ENCODE results near the gene LIX1L.

LIX1L gene

DNA sequence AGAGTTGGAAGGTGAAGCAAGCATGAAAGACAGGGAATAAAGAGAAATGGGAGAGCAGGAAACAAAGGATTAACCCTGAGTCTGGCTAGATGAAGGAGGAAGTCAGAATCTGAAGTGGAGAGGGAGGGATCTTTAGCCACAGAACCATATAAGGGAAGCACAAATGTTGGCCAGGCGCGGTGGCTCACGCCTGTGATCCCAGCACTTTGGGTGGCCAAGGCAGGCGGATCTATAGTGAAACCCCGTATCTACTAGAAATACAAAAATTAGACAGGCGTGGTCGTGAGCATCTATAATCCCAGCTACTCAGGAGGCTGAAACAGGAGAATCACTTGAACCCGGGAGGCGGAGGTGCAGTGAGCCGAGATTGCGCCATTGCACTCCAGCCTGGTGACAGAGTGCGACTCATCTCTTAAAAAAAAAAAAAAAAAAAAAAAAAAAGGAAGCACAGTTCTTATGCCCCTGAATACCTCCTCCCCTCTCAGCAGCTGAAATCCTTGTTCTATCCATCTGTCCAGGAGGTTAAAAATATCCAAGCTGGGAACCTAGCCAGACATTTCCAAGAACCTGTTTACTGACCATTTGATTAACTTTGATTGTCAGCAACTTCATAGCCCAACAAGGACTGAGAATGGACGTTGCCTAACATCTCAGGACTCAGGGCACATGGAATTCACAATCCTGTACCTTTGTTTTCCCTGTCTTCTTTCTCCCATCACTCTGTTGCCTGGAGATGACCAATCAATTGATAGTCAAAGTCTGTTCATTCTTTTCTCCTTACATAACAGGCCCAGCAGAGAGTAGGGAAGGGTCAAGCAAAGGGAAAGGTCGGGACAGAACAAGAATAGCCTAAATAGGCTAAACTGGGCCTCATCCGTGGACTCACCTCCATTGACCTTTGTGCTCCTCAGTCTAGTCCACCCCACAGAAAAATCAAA is 28.0 kb upstream of the LIX1L start:
- DNase-seq (ENCODE audit: low spot score): no peak

DNA sequence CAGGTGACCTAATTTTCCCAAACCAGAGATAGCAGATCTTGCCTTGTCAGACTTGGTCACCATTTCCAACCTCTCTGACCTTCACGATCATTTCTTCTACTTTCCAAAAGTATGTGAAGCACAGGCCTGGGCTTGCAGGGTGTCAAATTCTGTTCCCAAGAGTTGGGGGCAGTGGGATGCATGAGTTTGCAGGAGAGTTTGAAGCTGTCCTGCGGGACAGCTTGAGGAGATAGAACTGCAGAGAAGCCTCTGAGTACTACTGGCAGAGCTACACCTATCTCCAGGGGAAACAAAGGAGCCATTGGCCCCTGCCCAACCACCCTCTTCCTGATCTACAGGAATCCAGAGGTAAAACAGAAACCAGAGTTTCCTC is 27.3 kb upstream of the LIX1L start:
- no peak for DNase-seq (ENCODE audit: low spot score)

DNA sequence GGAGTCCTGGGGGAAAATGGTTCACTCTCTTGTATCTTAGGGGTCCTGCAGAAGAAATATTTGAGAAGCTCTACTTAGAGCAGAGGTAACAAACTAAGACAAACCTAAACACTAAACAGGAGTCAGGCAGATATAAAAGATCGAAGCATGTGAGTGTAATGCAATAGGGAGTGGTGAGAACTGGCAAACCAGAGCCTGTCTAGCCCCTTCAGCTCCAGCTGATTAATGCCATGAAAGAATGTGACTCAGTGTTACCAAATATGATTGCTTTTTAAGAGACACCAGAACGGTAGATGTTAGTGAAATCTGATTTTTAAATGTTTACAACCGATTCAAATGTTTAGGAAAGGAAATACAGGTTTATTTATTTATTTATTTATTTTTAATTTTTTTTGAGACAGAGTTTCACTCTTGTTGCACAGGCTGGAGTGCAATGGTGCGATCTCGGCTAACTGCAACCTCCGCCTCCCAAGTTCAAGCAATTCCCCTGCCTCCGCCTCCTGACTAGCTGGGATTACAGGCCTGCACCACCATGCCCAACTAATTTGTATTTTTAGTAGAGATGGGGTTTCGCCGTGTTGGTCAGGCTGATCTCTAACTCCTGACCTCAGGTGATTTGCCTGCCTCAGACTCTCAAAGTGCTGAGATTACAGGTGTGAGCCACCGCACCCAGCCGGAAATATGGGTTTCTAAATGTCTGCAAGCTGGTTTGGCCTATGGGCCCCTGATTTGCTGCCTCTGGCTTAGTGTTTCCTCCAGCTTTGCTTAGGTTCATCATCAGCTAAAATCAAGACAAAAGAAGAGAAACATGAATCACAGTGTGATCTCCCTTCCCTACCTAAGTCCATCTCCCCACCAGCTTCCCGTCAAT is 26.4 kb upstream of the LIX1L start:
- DNase-seq (ENCODE audit: low spot score): peak; percentile 66

DNA sequence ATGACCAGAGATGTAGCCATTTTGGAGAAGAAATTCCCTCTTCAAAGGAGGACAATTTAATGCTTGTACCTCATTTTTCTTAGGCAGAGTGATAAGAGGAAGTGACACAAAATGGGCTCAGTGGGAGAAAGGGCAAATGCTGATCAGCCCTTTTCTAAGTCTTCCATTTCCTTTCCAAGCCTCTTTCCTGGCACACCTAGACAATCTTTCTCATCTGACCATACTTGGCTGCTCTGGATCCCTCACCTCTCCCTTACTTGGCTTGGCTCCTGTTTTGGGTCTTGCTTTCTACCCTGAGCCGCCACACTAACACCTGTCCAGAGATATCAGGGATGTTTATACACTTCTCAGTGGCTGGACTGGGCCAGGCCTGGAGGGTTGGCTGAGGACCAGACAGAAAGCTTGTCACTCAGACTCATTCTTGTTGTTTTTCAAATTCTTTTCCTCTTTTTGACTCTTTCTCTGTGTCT is 25.4 kb upstream of the LIX1L start:
- DNase-seq (ENCODE audit: low spot score): no peak

DNA sequence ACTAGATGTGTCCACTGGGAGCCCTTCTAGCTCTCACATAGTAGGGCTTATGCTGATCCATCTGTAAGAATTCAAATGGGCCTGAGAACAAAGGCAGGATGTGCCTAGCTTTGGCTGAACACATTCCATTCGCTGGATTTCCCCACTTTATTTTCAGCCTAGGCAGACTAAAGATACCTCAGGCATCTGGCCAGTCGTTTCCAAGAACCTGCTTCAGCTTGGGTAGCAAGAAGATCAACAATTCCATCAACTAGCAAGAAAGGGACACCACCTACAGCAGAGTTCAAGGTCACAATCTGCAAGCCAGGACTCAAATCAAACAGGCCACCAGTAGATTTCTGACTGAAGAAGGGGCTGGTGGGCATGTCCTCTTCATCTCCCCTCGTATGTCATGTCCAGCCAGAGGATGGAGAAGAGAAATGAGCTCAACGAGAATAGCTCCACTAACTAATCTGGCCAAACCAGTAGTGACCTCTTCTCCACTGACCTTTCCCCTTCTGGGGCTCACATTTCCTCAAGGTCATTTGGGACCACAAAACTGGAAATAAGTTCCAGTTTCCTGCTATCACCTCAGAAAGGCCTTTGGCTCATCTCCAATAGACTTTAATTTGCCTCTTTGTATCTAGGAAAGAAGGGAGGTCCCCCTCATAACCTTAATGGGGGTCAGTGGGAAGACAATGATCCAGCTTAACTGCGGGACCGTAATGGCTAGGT is 24.4 kb upstream of the LIX1L start:
- no peak for DNase-seq (ENCODE audit: low spot score)

DNA sequence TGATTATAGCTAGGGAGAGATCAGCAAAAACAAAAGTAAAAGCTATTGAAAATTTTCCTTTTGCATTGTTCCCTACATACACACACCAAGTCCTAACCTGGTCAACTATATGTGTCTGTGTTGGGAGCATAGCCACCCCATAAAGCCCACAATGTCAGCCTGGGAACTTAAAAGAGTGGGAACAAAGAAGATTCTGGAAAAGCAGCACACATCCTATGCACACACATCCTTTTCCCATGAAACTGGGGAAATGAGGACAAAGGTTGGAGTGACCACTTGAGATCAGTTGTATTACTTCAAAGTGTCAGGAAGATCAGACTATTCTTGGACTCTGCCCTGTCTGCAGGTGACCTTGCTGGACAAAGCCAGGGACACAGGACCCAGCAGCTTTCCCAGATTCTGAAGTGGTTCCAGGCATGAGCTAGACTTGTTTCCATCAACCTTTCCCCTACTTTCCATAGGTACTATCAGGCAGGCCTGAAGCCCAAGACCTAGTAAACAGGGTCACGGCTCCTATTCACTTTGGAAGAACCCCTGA is 22.7 kb upstream of the LIX1L start:
- DNase-seq (ENCODE audit: low spot score): no peak

DNA sequence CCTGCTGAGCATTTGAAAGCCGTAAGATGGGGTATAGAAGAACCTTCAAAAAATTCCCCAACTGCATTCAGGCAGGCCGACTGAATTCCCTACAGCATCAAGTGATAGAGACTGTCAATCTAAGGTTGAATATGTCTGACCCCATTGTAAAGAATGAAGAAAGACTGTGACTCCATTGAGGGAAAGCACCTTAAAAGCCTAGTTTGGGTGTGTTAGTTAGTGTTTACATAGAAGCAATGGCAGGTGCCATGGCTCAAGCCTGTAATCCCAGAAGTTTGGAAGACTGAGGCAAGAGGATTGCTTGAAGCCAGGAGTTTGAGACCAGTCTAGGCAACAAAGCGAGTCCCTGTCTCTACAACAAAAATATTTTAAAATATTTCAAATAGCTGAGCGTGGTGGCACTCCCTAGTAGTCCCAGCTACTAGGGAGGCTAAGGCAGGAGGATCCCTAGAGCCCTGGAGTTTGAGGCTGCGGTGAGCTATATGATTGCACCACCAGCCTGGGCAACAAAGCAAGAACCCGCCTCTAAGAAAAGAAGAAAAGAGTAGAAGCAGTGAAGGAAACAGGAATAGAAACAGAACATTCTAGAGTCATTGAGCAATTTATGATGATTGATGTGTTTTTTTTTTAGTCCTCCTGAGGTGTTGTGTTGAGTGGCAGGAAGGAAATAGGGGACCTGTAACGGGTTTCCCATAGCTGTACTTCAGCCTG is 22.1 kb upstream of the LIX1L start:
- DNase-seq (ENCODE audit: low spot score): peak; percentile 55

DNA sequence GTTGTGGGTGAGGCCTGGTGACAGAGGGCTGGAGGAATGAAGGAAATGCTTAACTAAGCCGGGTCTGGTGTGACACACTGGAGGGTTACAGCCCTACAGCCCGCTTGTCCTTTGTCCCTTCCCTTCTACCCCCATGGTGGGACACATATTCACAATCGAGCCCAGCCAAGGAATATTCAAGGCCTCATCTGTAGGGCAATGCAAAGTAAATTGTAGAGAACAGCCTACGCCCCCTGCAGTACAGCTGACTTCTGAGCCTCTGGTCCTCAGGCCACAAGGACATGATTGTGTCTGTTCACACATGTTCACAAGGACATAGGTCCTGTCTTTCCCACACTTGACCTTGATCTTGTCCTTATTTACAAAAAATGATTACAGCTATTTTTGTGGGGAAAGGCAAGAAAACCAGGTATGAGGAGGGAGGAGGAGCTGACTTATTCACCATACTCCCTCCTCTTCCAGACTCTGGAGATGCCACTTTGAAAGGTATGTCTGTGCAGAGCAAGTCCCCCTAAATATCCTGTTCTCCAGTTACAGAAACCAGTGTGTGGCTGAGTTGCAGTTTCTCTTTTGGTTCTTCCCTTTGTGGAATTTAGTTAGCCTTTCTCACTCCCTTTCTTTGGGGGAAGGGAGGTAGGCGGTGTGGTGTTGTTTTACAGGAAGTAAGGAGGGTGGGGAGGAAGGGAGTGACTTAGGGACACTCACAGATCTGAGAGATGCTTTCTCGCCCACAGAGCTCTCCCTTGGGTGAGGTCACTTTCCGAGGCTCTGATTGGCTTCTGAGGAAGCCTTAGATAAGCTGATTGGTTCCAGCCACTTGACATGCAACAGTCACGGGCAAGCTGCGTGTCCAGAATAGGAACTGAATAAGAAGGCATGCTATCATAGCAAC is 21.3 kb upstream of the LIX1L start:
- DNase-seq (ENCODE audit: low spot score): peak; percentile 93

DNA sequence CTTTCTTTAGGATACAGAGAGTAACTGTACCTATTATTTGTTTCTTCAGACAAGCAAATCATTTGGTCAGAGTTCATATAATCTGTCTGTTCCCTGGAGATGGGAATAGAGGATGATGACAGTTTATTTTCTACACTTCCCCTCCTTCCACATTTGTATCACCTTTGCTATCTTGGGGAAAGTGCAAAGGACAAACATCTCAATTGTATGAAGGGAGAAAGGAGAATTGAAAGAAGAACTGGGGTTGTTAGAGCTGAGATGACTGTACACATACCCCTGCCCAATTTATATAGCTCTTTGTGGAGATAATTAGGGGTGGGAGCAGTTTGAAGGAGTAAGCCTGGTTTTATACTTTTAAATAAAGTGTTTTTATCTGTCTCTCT is 20.6 kb upstream of the LIX1L start:
- no peak for DNase-seq (ENCODE audit: low spot score)

DNA sequence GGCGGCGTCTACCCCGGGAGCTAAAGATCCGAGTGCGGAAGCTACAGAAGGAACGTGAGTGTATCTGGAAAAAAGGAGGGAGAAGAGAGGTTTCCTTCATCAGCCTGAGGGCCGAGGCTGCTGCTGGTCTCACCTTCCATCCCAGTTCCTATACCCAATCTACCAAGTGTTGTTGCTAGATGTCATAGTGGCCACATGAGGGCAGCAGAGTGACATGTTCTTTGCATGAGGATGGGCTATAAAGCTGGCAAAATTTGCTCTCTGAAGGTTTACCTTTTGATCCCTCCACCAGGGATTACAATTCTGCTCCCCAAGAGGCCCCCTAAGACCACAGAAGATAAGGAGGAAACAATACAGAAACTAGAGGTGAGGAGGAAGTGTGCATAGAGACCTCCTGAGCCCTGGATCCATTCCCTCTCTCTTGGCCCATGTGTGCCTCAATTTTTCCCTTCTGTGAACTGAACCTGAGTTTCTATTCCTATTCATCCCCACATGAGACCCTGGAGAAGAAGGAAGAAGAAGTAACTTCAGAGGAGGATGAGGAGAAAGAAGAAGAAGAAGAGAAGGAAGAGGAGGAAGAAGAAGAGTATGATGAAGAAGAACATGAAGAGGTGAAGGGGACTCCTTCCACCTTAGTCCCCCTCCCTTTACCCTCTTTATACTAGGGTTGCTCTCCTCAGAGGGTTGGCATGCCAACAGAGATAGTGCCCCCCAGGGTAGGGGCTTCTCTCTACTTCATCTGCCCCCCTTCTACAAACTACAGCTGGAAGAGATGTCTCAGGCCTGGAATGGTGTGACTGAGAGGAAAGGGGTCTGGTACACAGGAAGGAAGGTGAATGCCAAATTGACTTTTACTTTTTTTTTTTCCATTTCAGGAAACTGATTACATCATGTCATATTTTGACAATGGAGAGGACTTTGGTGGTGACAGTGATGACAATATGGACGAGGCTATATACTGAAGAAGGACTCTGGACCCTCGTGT is 20.0 kb upstream of the LIX1L start:
- DNase-seq (ENCODE audit: low spot score): peak; percentile 87

DNA sequence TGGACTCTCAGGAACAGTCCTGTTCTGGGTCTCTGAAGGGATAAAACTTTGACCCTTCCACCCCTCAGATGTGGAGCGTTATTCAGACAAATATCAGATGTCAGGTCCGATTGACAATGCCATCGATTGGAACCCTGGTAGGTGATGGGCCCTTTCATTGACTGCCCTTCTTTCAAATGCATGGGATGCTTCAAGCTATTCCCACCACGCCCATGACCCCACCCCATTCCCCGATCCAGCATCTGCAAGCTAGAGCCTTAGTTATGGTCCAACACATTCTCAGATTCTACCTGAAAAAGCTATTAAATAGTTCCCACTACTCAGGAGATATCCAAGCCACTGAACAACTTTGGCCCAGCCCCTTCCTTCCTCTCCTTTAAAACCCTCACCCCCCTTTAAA is 19.2 kb upstream of the LIX1L start:
- no peak for DNase-seq (ENCODE audit: low spot score)

DNA sequence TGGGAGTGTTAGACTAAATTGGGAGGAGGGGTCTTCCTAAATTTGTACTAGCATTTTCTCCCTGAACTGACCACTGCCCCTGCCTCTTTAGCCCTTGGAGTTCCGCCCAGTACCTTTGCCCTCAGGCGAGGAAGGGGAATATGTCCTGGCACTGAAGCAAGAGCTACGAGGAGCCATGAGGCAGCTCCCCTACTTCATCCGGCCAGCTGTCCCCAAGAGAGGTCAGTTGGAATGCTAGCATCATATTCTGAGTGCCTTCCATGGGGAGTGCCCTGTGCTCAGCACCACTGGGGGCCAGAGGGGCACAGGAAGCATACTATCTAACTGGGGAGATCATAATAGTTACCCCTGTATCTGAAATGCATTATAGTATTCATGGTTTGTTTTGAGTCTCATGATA is 17.4 kb upstream of the LIX1L start:
- DNase-seq (ENCODE audit: low spot score): no peak

DNA sequence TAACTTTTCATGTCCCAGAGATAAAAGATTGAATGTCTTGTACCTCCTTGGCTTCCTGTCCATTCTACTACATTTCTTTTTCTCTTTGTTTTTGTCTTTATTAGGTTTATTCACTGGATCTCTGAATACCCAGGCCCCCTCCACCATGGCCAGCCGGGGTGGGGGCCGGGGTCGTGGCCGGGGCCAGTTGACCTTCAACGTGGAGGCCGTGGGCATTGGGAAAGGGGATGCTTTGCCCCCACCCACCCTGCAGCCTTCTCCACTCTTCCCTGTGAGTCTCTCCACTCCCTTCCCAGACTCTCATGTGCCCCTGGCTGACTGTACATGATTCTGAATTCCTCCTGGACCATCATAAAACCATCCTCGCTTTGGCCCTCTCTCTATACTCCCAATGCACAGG is 16.9 kb upstream of the LIX1L start:
- no peak for DNase-seq (ENCODE audit: low spot score)

DNA sequence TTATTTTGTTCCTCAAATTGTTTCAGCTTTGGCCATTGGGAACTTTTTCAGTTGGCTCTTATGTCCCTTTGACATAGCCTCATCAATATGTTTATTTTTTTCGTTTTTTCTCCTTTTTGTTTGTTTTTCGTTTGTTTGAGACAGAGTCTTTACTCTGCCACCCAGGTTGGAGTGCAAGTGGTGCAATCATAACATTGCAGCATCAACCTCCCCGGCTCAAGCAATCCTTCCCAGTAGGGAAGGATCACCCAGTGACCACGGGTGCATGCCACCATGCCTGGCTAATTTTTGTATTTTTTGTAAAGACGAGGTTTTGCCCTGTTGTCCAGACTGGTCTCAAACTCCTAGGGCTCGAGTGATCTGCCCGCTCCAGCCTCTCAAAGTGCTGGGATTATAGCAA is 14.8 kb upstream of the LIX1L start:
- no peak for DNase-seq (ENCODE audit: low spot score)

DNA sequence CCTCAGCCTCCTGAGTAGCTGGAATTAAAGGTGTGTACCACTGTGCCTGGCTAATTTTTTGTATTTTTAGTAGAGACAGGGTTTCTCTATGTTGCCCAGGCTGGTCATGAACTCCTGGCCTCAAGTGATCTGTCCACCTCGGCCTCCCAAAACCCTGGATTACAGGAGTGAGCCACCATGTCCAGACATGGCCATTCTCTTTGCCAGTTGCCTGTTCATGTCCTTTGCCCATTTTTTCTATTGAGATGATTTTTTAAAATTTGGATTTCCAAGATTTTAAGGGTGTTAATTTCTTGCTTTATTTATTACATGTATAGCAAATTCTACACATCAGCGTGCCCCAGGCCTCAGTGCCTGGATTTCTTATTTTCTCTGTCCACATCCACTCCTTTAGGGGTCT is 9.5 kb upstream of the LIX1L start:
- no peak for DNase-seq (ENCODE audit: low spot score)

DNA sequence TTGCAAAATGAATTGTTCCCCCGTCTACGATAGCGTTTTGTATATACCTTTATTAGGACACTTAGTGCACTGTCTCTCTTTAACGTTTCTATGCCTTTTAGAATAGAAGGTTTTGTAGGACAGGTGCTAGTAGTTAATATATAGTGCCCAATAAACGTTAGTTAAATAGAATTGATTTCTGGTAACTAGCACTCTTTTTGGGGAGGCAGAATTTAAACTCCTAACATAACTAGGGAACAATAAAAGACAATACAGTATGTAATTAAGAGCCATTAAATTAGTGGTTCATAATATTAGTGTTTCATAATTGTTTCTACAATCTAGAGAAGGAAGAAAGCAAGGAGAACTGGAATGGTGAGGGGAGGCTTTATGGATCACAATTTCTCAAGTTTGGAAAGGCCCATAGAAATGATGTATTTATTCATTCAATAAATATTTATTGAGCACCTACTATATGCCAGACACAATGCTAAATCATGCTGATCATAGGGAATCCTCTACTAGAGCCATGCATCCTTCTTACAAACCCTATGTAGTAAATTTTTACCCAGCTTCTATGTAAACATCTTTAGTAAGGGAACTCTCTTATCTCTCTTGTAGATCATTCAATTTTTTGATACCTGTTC is 7.4 kb upstream of the LIX1L start:
- DNase-seq (ENCODE audit: low spot score): no peak

DNA sequence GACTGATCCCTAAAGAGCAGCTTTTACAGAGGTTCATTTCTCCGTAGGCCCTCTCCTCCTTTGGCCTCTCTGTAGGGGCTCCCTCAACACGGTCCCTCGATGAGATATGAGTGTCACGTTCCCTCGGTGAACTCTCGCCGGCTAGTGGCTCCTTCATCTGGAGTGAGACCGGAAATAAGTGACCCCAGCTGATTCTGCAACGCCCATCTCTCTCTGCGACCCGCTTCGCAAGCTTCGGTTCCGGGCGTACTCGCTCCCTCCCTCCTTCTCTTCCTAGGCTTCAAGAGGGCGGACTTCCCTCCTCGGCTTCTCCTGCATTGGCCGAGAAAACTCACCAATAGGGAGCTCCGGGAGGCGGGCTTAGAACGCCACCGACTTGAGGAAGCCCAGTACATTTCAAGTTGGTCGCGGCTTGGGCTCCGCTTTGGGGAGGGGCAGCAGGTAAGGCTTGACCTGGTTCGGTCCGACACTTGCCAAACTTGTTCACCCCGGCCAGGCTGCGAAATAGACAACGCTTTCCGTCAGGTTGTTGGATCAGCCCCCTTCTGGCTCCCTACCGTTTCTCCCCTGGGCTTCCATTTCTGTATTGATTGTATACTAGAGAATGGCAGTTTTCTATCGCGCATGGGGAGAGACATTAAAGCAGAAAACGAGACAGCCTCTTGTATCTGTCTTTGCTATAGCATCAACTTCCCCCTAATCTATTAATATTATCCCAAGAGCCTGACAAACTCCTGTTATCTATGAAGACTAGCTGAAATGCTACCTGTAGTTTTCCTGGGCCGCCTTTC is 6.7 kb upstream of the LIX1L start, which contains the start of the genes ANKRD34A and POLR3GL:
TSS of gene ANKRD34A (minus strand) at position 248 of the 791 bp plus-strand sequence. CDS start 2,816 bp downstream, outside the sequence.
TSS of gene POLR3GL (plus strand) at position 363 of the 791 bp plus-strand sequence. CDS start 10,176 bp downstream, outside the sequence.
- DNase-seq (ENCODE audit: low spot score): peak; percentile 96

Data from CD4-positive, alpha-beta T cell treated with Interleukin-2 at 100 ng/mL for 4 hours (primary cell).